GM18861 (cell line): ENCODE data around the gene JAZF1.
"Not testable (repeated sequence)": the region's sequence is repeated elsewhere in the genome, so short reads cannot be mapped to it uniquely, and the experiment has no call there.

Source experiments
- ATAC-seq: cut with Tn5 transposase; IDR thresholded peaks from one replicate; pipeline ENCODE4 v1.9.1; 2021; ENCODE audit not compliant: unreplicated experiment

The JAZF1 gene

GRCh38 chr7:28016297-28016696 is 164.3 kb downstream of the JAZF1 start:
- ATAC-seq = no peak

GRCh38 chr7:28015169-28015568 is 165.4 kb downstream of the JAZF1 start:
- no peak for ATAC-seq

GRCh38 chr7:28014340-28014739 is 166.3 kb downstream of the JAZF1 start:
- ATAC-seq = not testable (repeated sequence)

GRCh38 chr7:28013441-28013840 is 167.2 kb downstream of the JAZF1 start:
- ATAC-seq = no peak

GRCh38 chr7:28013019-28013418 is 167.6 kb downstream of the JAZF1 start:
- no peak for ATAC-seq

- no peak for ATAC-seq
Measured at GRCh38 chr7:28008911-28009310, 171.7 kb downstream of the JAZF1 start.

GRCh38 chr7:28008171-28008570 is 172.4 kb downstream of the JAZF1 start:
- no peak for ATAC-seq

- no peak for ATAC-seq
Measured at GRCh38 chr7:28006491-28006890, 174.1 kb downstream of the JAZF1 start.

GRCh38 chr7:28005847-28006231 is 174.8 kb downstream of the JAZF1 start:
- ATAC-seq = no peak

GRCh38 chr7:28005075-28005846 is 175.3 kb downstream of the JAZF1 start:
- ATAC-seq = no peak

GRCh38 chr7:28003408-28003807 is 177.2 kb downstream of the JAZF1 start:
- ATAC-seq = no peak

GRCh38 chr7:28002638-28003037 is 178.0 kb downstream of the JAZF1 start:
- no peak for ATAC-seq

GRCh38 chr7:28001896-28002295 is 178.7 kb downstream of the JAZF1 start:
- no peak for ATAC-seq

GRCh38 chr7:27999829-28000228 is 180.8 kb downstream of the JAZF1 start:
- no peak for ATAC-seq

GRCh38 chr7:27998382-27998781 is 182.2 kb downstream of the JAZF1 start:
- ATAC-seq = no peak

GRCh38 chr7:27997188-27997707 is 183.3 kb downstream of the JAZF1 start:
- ATAC-seq = no peak

- ATAC-seq = no peak
Measured at GRCh38 chr7:27996141-27996540, 184.5 kb downstream of the JAZF1 start.

- no peak for ATAC-seq
Measured at GRCh38 chr7:27995228-27995627, 185.4 kb downstream of the JAZF1 start.

GRCh38 chr7:27994639-27995038 is 186.0 kb downstream of the JAZF1 start:
- no peak for ATAC-seq

GRCh38 chr7:27992755-27993493 is 187.7 kb downstream of the JAZF1 start:
- no peak for ATAC-seq

GRCh38 chr7:27992097-27992496 is 188.5 kb downstream of the JAZF1 start:
- ATAC-seq = no peak

- ATAC-seq = no peak
Measured at GRCh38 chr7:27991006-27991528, 189.5 kb downstream of the JAZF1 start.
